ENCODE measurements around the gene PPARGC1A.

- TF ChIP-seq SPI1 (IDR thresholded peaks at IDR 0.05; ENCODE audit: low read depth, low read length) = no peak
- TF ChIP-seq POLR2A (IDR thresholded peaks at IDR 0.05; ENCODE audit: low read depth, low read length) = no peak
- no peak for TF ChIP-seq POLR2AphosphoS5 (IDR thresholded peaks at IDR 0.05; ENCODE audit: low read depth, low read length)
- no peak for TF ChIP-seq TAF1 (IDR thresholded peaks at IDR 0.05; ENCODE audit: low read depth, low read length)
Observed at GRCh38 chr4:23915459-23916132, 25.7 kb upstream of the PPARGC1A start.
